ENCODE results near the gene ZNF662. TPM values are rescaled to one million over a fixed set of nuclear protein-coding genes. Genes with fewer than 3 reads are reported as not detected.

The ZNF662 gene
- total RNA-seq, 1 experiment from 2014 or later = 2.7 TPM

DNA sequence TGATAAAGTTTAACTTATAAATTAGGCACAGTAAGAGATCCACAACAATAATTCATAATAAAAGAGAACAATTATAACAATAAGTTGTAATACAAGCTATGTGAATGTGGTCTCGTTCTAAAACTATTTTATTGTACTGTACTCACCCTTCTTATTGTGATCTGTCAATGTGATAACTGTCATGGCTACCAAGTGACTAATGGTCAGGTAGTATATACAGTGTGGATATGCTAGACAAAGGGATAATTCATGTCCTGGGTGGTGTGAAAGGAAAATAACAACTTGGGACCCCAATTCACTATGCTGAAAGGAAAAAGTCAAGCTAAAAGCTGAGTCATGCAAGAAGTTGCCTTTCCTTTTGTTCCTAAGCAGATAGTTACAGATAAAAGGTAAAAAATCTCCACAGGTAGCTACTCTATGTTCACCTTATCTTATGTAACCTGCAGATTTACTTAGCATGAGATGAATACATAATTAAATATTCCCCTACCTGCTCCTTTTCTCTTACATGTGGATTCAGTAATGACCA lies 19.6 kb upstream of the ZNF662 start:
- ATAC-seq (no peak), DNase-seq (ENCODE audit: low spot score) (no peak)
- Mint-ChIP-seq H3K4me1 (peaks cover 45% of the 10 kb centered on the region), H3K9me3 (peaks cover 7% of the 10 kb centered on the region; the same call in 1 of the 2 replicates), H3K36me3 (no peaks in the 10 kb centered on the region), H3K27ac (no peak overlapping the region), H3K27me3 (ENCODE audit: low read depth) (peaks cover 7% of the 10 kb centered on the region; the same call in 1 of the 2 replicates), H3K4me3 (no peak overlapping the region)
- TF ChIP-seq NR2C2 (CRISPR knock-in tag; IDR thresholded peaks at IDR 0.05) = no peak
- no peak for TF ChIP-seq ATF1 (CRISPR knock-in tag; IDR thresholded peaks at IDR 0.05)
- TF ChIP-seq, protein P1, sequence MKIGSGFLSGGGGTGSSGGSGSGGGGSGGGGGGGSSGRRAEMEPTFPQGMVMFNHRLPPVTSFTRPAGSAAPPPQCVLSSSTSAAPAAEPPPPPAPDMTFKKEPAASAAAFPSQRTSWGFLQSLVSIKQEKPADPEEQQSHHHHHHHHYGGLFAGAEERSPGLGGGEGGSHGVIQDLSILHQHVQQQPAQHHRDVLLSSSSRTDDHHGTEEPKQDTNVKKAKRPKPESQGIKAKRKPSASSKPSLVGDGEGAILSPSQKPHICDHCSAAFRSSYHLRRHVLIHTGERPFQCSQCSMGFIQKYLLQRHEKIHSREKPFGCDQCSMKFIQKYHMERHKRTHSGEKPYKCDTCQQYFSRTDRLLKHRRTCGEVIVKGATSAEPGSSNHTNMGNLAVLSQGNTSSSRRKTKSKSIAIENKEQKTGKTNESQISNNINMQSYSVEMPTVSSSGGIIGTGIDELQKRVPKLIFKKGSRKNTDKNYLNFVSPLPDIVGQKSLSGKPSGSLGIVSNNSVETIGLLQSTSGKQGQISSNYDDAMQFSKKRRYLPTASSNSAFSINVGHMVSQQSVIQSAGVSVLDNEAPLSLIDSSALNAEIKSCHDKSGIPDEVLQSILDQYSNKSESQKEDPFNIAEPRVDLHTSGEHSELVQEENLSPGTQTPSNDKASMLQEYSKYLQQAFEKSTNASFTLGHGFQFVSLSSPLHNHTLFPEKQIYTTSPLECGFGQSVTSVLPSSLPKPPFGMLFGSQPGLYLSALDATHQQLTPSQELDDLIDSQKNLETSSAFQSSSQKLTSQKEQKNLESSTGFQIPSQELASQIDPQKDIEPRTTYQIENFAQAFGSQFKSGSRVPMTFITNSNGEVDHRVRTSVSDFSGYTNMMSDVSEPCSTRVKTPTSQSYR (CRISPR knock-in tag; IDR thresholded peaks at IDR 0.05) = no peak
- CTCF ChIA-PET = interaction anchor here (2.0 kb wide), 1 partner anchor 55 kb away, joined by 6 read pairs; no protein-coding TSS in a partner anchor
- POLR2A ChIA-PET = no interaction called here

DNA sequence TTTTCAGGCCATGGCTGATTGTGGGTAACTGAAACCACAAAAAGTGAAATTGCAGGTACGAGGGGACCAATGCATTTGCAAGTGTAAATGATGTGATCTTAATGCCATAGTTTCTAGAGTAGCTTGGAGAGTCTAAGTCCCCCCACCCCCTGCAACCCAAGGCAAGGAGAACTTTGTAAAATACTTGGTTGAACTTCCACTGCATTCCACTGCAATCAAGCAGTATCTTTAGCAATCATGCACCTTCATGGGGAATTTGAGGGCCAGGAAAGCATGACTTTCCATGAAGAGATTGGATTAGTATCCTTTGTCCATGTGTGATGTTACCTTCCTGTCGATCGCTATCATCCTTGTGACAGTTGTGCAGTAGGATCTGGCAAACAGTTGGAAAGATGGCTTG lies 18.9 kb upstream of the ZNF662 start:
- Mint-ChIP-seq H3K4me1 (peaks cover 46% of the 10 kb centered on the region), H3K4me3 (no peak overlapping the region), H3K27me3 (ENCODE audit: low read depth) (peaks cover 4% of the 10 kb centered on the region; the same call in 1 of the 2 replicates), H3K36me3 (no peaks in the 10 kb centered on the region), H3K27ac (no peak overlapping the region), H3K9me3 (peaks cover 7% of the 10 kb centered on the region; the same call in 1 of the 2 replicates)
- ChIA-PET POLR2A (no interaction called here), CTCF (interaction anchor here (2.0 kb wide), 1 partner anchor 56 kb away, joined by 6 read pairs; no protein-coding TSS in a partner anchor)
- ATAC-seq (no peak), DNase-seq (ENCODE audit: low spot score) (no peak)
- TF ChIP-seq OVOL2 (CRISPR knock-in tag; IDR thresholded peaks at IDR 0.05; ENCODE audit: borderline replicate concordance) (no peak), ZNF263 (CRISPR knock-in tag; IDR thresholded peaks at IDR 0.05; ENCODE audit: low read depth) (no peak), ELF4 (CRISPR knock-in tag; IDR thresholded peaks at IDR 0.05; ENCODE audit: low read depth) (no peak), SMAD4 (CRISPR knock-in tag; IDR thresholded peaks at IDR 0.05) (no peak), ETV6 (CRISPR knock-in tag; IDR thresholded peaks at IDR 0.05) (no peak), NR3C1 (CRISPR knock-in tag; conservative IDR thresholded peaks at IDR 0.05; ENCODE audit: low read depth) (no peak), SMAD3 (CRISPR knock-in tag; IDR thresholded peaks at IDR 0.05; ENCODE audit: borderline replicate concordance) (no peak), ESRRA (CRISPR knock-in tag; IDR thresholded peaks at IDR 0.05; ENCODE audit: borderline replicate concordance) (no peak), CREM (CRISPR knock-in tag; IDR thresholded peaks at IDR 0.05) (no peak)
- TF ChIP-seq, protein P2, sequence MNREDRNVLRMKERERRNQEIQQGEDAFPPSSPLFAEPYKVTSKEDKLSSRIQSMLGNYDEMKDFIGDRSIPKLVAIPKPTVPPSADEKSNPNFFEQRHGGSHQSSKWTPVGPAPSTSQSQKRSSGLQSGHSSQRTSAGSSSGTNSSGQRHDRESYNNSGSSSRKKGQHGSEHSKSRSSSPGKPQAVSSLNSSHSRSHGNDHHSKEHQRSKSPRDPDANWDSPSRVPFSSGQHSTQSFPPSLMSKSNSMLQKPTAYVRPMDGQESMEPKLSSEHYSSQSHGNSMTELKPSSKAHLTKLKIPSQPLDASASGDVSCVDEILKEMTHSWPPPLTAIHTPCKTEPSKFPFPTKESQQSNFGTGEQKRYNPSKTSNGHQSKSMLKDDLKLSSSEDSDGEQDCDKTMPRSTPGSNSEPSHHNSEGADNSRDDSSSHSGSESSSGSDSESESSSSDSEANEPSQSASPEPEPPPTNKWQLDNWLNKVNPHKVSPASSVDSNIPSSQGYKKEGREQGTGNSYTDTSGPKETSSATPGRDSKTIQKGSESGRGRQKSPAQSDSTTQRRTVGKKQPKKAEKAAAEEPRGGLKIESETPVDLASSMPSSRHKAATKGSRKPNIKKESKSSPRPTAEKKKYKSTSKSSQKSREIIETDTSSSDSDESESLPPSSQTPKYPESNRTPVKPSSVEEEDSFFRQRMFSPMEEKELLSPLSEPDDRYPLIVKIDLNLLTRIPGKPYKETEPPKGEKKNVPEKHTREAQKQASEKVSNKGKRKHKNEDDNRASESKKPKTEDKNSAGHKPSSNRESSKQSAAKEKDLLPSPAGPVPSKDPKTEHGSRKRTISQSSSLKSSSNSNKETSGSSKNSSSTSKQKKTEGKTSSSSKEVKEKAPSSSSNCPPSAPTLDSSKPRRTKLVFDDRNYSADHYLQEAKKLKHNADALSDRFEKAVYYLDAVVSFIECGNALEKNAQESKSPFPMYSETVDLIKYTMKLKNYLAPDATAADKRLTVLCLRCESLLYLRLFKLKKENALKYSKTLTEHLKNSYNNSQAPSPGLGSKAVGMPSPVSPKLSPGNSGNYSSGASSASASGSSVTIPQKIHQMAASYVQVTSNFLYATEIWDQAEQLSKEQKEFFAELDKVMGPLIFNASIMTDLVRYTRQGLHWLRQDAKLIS (CRISPR knock-in tag; IDR thresholded peaks at IDR 0.05; ENCODE audit: borderline replicate concordance) = no peak
- TF ChIP-seq, protein P3, sequence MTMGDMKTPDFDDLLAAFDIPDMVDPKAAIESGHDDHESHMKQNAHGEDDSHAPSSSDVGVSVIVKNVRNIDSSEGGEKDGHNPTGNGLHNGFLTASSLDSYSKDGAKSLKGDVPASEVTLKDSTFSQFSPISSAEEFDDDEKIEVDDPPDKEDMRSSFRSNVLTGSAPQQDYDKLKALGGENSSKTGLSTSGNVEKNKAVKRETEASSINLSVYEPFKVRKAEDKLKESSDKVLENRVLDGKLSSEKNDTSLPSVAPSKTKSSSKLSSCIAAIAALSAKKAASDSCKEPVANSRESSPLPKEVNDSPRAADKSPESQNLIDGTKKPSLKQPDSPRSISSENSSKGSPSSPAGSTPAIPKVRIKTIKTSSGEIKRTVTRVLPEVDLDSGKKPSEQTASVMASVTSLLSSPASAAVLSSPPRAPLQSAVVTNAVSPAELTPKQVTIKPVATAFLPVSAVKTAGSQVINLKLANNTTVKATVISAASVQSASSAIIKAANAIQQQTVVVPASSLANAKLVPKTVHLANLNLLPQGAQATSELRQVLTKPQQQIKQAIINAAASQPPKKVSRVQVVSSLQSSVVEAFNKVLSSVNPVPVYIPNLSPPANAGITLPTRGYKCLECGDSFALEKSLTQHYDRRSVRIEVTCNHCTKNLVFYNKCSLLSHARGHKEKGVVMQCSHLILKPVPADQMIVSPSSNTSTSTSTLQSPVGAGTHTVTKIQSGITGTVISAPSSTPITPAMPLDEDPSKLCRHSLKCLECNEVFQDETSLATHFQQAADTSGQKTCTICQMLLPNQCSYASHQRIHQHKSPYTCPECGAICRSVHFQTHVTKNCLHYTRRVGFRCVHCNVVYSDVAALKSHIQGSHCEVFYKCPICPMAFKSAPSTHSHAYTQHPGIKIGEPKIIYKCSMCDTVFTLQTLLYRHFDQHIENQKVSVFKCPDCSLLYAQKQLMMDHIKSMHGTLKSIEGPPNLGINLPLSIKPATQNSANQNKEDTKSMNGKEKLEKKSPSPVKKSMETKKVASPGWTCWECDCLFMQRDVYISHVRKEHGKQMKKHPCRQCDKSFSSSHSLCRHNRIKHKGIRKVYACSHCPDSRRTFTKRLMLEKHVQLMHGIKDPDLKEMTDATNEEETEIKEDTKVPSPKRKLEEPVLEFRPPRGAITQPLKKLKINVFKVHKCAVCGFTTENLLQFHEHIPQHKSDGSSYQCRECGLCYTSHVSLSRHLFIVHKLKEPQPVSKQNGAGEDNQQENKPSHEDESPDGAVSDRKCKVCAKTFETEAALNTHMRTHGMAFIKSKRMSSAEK (CRISPR knock-in tag; IDR thresholded peaks at IDR 0.05; ENCODE audit: borderline replicate concordance) = no peak
- TF ChIP-seq, protein P4, sequence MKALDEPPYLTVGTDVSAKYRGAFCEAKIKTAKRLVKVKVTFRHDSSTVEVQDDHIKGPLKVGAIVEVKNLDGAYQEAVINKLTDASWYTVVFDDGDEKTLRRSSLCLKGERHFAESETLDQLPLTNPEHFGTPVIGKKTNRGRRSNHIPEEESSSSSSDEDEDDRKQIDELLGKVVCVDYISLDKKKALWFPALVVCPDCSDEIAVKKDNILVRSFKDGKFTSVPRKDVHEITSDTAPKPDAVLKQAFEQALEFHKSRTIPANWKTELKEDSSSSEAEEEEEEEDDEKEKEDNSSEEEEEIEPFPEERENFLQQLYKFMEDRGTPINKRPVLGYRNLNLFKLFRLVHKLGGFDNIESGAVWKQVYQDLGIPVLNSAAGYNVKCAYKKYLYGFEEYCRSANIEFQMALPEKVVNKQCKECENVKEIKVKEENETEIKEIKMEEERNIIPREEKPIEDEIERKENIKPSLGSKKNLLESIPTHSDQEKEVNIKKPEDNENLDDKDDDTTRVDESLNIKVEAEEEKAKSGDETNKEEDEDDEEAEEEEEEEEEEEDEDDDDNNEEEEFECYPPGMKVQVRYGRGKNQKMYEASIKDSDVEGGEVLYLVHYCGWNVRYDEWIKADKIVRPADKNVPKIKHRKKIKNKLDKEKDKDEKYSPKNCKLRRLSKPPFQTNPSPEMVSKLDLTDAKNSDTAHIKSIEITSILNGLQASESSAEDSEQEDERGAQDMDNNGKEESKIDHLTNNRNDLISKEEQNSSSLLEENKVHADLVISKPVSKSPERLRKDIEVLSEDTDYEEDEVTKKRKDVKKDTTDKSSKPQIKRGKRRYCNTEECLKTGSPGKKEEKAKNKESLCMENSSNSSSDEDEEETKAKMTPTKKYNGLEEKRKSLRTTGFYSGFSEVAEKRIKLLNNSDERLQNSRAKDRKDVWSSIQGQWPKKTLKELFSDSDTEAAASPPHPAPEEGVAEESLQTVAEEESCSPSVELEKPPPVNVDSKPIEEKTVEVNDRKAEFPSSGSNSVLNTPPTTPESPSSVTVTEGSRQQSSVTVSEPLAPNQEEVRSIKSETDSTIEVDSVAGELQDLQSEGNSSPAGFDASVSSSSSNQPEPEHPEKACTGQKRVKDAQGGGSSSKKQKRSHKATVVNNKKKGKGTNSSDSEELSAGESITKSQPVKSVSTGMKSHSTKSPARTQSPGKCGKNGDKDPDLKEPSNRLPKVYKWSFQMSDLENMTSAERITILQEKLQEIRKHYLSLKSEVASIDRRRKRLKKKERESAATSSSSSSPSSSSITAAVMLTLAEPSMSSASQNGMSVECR (CRISPR knock-in tag; IDR thresholded peaks at IDR 0.05; ENCODE audit: borderline replicate concordance) = no peak
- TF ChIP-seq, protein P5, sequence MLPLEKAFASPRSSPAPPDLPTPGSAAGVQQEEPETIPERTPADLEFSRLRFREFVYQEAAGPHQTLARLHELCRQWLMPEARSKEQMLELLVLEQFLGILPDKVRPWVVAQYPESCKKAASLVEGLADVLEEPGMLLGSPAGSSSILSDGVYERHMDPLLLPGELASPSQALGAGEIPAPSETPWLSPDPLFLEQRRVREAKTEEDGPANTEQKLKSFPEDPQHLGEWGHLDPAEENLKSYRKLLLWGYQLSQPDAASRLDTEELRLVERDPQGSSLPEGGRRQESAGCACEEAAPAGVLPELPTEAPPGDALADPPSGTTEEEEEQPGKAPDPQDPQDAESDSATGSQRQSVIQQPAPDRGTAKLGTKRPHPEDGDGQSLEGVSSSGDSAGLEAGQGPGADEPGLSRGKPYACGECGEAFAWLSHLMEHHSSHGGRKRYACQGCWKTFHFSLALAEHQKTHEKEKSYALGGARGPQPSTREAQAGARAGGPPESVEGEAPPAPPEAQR (CRISPR knock-in tag; IDR thresholded peaks at IDR 0.05) = no peak
